ENCODE data around the gene ST3GAL2. TPM values are rescaled to one million over a fixed set of nuclear protein-coding genes. Genes with fewer than 3 reads are reported as not detected.

Gene ST3GAL2
- total and polyA plus RNA-seq, 4 donors = 8.4 to 37.0 (median 30.5) TPM

GRCh38 chr16:70482624-70483023 is 43.7 kb upstream of the ST3GAL2 start:
- H3K27me3 ChIP-seq (ENCODE audit: control insufficient read depth in 3 of 3, insufficient read depth in 3 of 3, low read length in 2 of 3) = no peaks in the 10 kb centered on the region
- no peak for DNase-seq
- ATAC-seq (ENCODE audit: insufficient read depth, low FRiP score) = no peak
- no peak overlapping the region for H3K9ac ChIP-seq (ENCODE audit: insufficient read depth in 1 of 2, low read length in 2 of 2)
- peaks cover 4 to 60% (median 26%) of the 10 kb centered on the region in 4 donors for H3K36me3 ChIP-seq (ENCODE audit: control insufficient read depth in 4 of 4, insufficient read depth in 4 of 4, low read length in 4 of 4)
- WGBS, 2 donors = 89 to 93% methylated on average over 4 to 5 of the region's 5 CpGs
- H3K4me1 ChIP-seq (ENCODE audit: control insufficient read depth in 5 of 5, insufficient read depth in 5 of 5, low read length in 5 of 5) = peaks cover 0 to 6% (median 0%) of the 10 kb centered on the region in 5 donors
- no peak for TF ChIP-seq CTCF (IDR thresholded peaks at IDR 0.05; ENCODE audit: control extremely low read depth, extremely low read depth)
- no peaks in the 10 kb centered on the region for H3K9me3 ChIP-seq (ENCODE audit: control insufficient read depth in 4 of 4, insufficient read depth in 3 of 4, low read length in 3 of 4)
- no peak overlapping the region for H3K27ac ChIP-seq (ENCODE audit: low read depth in 1 of 2, low read length in 1 of 2)
- H3K4me3 ChIP-seq = no peak overlapping the region

GRCh38 chr16:70481929-70482536 is 43.1 kb upstream of the ST3GAL2 start:
- no peak overlapping the region for H3K4me3 ChIP-seq
- DNase-seq (no peak), ATAC-seq (ENCODE audit: insufficient read depth, low FRiP score) (no peak)
- no peaks in the 10 kb centered on the region for H3K9me3 ChIP-seq (ENCODE audit: control insufficient read depth in 4 of 4, insufficient read depth in 3 of 4, low read length in 3 of 4)
- H3K9ac ChIP-seq (ENCODE audit: insufficient read depth in 1 of 2, low read length in 2 of 2) = no peak overlapping the region
- no peak overlapping the region for H3K27ac ChIP-seq (ENCODE audit: low read depth in 1 of 2, low read length in 1 of 2)
- TF ChIP-seq CTCF (IDR thresholded peaks at IDR 0.05; ENCODE audit: control extremely low read depth, extremely low read depth) = no peak
- H3K4me1 ChIP-seq (ENCODE audit: control insufficient read depth in 5 of 5, insufficient read depth in 5 of 5, low read length in 5 of 5) = peaks cover 0 to 6% (median 0%) of the 10 kb centered on the region in 5 donors
- H3K36me3 ChIP-seq (ENCODE audit: control insufficient read depth in 4 of 4, insufficient read depth in 4 of 4, low read length in 4 of 4) = peaks cover 4 to 60% (median 26%) of the 10 kb centered on the region in 4 donors
- H3K27me3 ChIP-seq (ENCODE audit: control insufficient read depth in 3 of 3, insufficient read depth in 3 of 3, low read length in 2 of 3) = no peaks in the 10 kb centered on the region
- WGBS, 2 donors = 93 to 94% methylated on average over 7 of the region's 7 CpGs

- no peak overlapping the region for H3K9ac ChIP-seq (ENCODE audit: insufficient read depth in 1 of 2, low read length in 2 of 2)
- no peak overlapping the region for H3K4me3 ChIP-seq
- no peak for TF ChIP-seq CTCF (IDR thresholded peaks at IDR 0.05; ENCODE audit: control extremely low read depth, extremely low read depth)
- H3K27ac ChIP-seq (ENCODE audit: low read depth in 1 of 2, low read length in 1 of 2) = peak overlapping the region in 1 of 2 donors; percentile 40
- H3K4me1 ChIP-seq (ENCODE audit: control insufficient read depth in 5 of 5, insufficient read depth in 5 of 5, low read length in 5 of 5) = peaks cover 0 to 6% (median 0%) of the 10 kb centered on the region in 5 donors
- DNase-seq (no peak), ATAC-seq (ENCODE audit: insufficient read depth, low FRiP score) (no peak)
- 94 to 96% methylated on average over 17 of the region's 17 CpGs for WGBS, 2 donors
- no peaks in the 10 kb centered on the region for H3K9me3 ChIP-seq (ENCODE audit: control insufficient read depth in 4 of 4, insufficient read depth in 3 of 4, low read length in 3 of 4)
- no peaks in the 10 kb centered on the region for H3K27me3 ChIP-seq (ENCODE audit: control insufficient read depth in 3 of 3, insufficient read depth in 3 of 3, low read length in 2 of 3)
- H3K36me3 ChIP-seq (ENCODE audit: control insufficient read depth in 4 of 4, insufficient read depth in 4 of 4, low read length in 4 of 4) = peaks cover 0 to 59% (median 20%) of the 10 kb centered on the region in 4 donors
These were observed 41.5 kb upstream of the ST3GAL2 start for GRCh38 chr16:70480127-70481105.

Measured in lung (tissue), 12 donors.